Measurements from ENCODE around the gene PIGV. TPM values are rescaled to one million over a fixed set of nuclear protein-coding genes. Genes with fewer than 3 reads are reported as not detected.

Gene PIGV
- total RNA-seq, 1 experiment from 2014 or later: 14.7 TPM

GRCh38 chr1:26828411-26828991 is 40.8 kb downstream of the PIGV start:
- TF ChIP-seq CTCF (IDR thresholded peaks at IDR 0.05; ENCODE audit: unreplicated experiment): no peak
- Mint-ChIP-seq H3K36me3 (ENCODE audit: insufficient read depth, unreplicated experiment) (no peaks in the 10 kb centered on the region), H3K4me1 (ENCODE audit: insufficient read depth, unreplicated experiment) (peaks cover 20% of the 10 kb centered on the region), H3K4me3 (ENCODE audit: unreplicated experiment) (peak overlapping the region; percentile 83), H3K9me3 (ENCODE audit: unreplicated experiment) (no peaks in the 10 kb centered on the region), H3K27me3 (ENCODE audit: insufficient read depth, unreplicated experiment) (no peaks in the 10 kb centered on the region), H3K27ac (ENCODE audit: low read depth, unreplicated experiment) (peak overlapping the region; percentile 86)
- intact Hi-C loops (cut with micrococcal nuclease): no loop called here
- ChIA-PET POLR2A (interaction anchor here (0.6 to 1.2 kb wide), 5 partner anchors 12 to 130 kb away, joined by 3 to 4 read pairs (median 4); partner anchors contain the start of gene SFN), CTCF (interaction anchor here (1.1 to 1.2 kb wide), 2 partner anchors 21 to 227 kb away, joined by 3 read pairs; no protein-coding TSS in a partner anchor)
- no peak for DNase-seq (ENCODE audit: unreplicated experiment)
- BruUV-seq (replicated peaks): TSS peak; percentile 18

- TF ChIP-seq CTCF (IDR thresholded peaks at IDR 0.05; ENCODE audit: unreplicated experiment): no peak
- Mint-ChIP-seq H3K4me3 (ENCODE audit: unreplicated experiment) (peak overlapping the region; percentile 14), H3K27ac (ENCODE audit: low read depth, unreplicated experiment) (no peak overlapping the region), H3K27me3 (ENCODE audit: insufficient read depth, unreplicated experiment) (no peaks in the 10 kb centered on the region), H3K36me3 (ENCODE audit: insufficient read depth, unreplicated experiment) (peaks cover 3% of the 10 kb centered on the region), H3K4me1 (ENCODE audit: insufficient read depth, unreplicated experiment) (peaks cover 20% of the 10 kb centered on the region), H3K9me3 (ENCODE audit: unreplicated experiment) (no peaks in the 10 kb centered on the region)
- intact Hi-C loops (cut with micrococcal nuclease): no loop called here
- BruUV-seq (replicated peaks): no TSS peak
- no peak for DNase-seq (ENCODE audit: unreplicated experiment)
- ChIA-PET CTCF (interaction anchor here (0.8 to 1.9 kb wide), 3 partner anchors 68 to 228 kb away, joined by 3 to 6 read pairs (median 4); no protein-coding TSS in a partner anchor), POLR2A (interaction anchor here (0.6 to 1.9 kb wide), 4 partner anchors 36 to 131 kb away, joined by 3 to 6 read pairs (median 4); no protein-coding TSS in a partner anchor)
These were observed 41.6 kb downstream of the PIGV start for GRCh38 chr1:26829184-26829911.

- H3K27ac Mint-ChIP-seq (ENCODE audit: low read depth, unreplicated experiment): no peak overlapping the region
- H3K4me3 Mint-ChIP-seq (ENCODE audit: unreplicated experiment): no peak overlapping the region
- DNase-seq (ENCODE audit: unreplicated experiment): no peak
- H3K27me3 Mint-ChIP-seq (ENCODE audit: insufficient read depth, unreplicated experiment): no peaks in the 10 kb centered on the region
- H3K9me3 Mint-ChIP-seq (ENCODE audit: unreplicated experiment): no peaks in the 10 kb centered on the region
- no peak for TF ChIP-seq CTCF (IDR thresholded peaks at IDR 0.05; ENCODE audit: unreplicated experiment)
- POLR2A ChIA-PET: interaction anchor here (1.9 kb wide), 1 partner anchor 34 kb away, joined by 6 read pairs; no protein-coding TSS in a partner anchor
- intact Hi-C loops (cut with micrococcal nuclease): no loop called here
- BruUV-seq (replicated peaks): no TSS peak
- H3K36me3 Mint-ChIP-seq (ENCODE audit: insufficient read depth, unreplicated experiment): peaks cover 12% of the 10 kb centered on the region
- H3K4me1 Mint-ChIP-seq (ENCODE audit: insufficient read depth, unreplicated experiment): peaks cover 20% of the 10 kb centered on the region
- CTCF ChIA-PET: interaction anchor here (0.6 to 1.9 kb wide), 3 partner anchors 21 to 229 kb away, joined by 3 to 6 read pairs (median 5); no protein-coding TSS in a partner anchor
These were observed 43.3 kb downstream of the PIGV start for GRCh38 chr1:26831059-26831458.

All from MCF 10A (cell line).